CD4-positive, alpha-beta T cell treated with Interleukin-15 for 4 hours (primary cell): ENCODE data around the gene RIOX2.
"Not testable (repeated sequence)": the region's sequence is repeated elsewhere in the genome, so short reads cannot be mapped to it uniquely, and the experiment has no call there.

Experiments used
- DNase-seq: peaks from one replicate; pipeline ENCODE4 v3.0.0-alpha.2; 2020; ENCODE audit warnings: low spot score

The RIOX2 gene

GRCh38 chr3:97971679-97972567 is at the start of gene RIOX2:
RIOX2 (minus strand) TSS chr3:97972431; CDS start chr3:97967593, 4,838 bp downstream.
- peak; percentile 72 for DNase-seq

GRCh38 chr3:98020412-98020811 is 48.2 kb upstream of the RIOX2 start:
- no peak for DNase-seq

- no peak for DNase-seq
These were observed 46.1 kb upstream of the RIOX2 start for GRCh38 chr3:98018301-98018700.

- no peak for DNase-seq
These were observed 42.0 kb upstream of the RIOX2 start for GRCh38 chr3:98014268-98014585.

- DNase-seq, result no peak
These were observed 41.4 kb upstream of the RIOX2 start for GRCh38 chr3:98013411-98014267.

DNA sequence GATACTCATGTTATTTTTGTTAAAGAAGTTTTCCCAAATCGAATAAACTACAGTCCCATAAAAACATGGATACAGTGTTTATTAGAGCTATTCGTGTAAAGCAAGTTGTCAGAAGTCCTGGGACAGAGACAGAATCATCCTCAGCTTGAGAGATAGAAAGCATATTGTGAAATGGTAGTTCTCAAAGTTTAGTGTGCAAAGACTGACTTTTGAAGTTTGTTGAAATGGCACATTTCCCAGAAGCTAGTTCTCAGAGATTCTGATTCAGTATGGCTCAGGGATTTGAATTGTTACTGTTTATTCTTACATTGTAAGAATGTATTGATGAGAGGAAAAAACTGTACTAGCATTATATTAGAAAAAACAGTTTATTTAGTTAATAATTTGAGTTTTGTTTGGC is 40.7 kb upstream of the RIOX2 start:
- no peak for DNase-seq

GRCh38 chr3:98010883-98011449 is 38.7 kb upstream of the RIOX2 start:
- not testable (repeated sequence) for DNase-seq

DNA sequence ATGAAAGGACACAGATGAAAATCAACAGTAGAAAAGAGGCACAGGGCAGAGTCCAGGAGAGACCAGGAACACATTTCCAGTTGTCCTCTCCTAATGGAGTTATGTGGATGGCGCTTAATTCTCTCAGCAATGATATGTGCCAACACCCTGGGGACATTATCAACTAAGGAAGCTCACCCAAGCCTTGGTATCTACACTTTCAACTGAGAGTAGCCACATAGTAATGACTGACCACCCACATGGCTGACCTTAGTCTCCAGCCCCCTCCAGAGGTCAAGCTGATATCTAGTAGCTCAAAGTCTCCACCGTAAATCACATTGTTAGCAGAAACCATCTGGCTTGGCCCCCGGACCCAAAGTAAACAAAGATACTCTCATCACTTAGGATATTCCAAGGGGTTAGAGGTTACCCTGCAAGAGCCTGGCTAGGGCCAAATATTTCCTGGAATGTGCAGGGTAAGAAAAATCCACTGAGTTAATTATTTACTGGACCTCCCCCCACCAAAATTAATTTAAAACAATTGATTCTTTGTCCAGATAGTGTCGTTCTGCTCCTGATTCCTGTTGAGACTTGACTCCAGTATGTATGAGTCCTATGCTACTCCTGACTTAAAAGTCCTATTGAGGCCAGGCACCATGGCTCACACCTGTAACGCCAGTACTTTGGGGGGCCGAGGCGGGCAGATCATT is 38.1 kb upstream of the RIOX2 start:
- DNase-seq, result no peak

GRCh38 chr3:98008855-98009254 is 36.6 kb upstream of the RIOX2 start:
- DNase-seq, result no peak

DNA sequence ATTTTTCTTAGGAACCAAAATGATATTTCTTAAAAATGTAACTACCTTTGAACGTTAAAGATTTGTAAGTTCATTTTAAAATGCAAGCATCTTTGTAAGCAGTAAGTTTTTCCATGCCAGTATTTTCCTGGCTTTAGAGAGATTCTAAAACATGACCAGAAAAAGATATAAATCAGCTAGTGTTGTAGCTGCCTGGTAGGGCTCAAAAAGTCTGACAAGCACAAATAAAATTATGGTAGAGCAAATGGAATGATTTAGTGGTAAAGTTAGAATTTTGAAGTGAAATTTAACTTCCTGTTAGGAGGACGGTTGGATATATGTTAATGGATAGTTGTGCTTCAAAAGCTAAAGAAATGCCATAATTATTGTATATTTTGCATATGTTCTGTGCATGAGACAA is 33.2 kb upstream of the RIOX2 start:
- no peak for DNase-seq

DNA sequence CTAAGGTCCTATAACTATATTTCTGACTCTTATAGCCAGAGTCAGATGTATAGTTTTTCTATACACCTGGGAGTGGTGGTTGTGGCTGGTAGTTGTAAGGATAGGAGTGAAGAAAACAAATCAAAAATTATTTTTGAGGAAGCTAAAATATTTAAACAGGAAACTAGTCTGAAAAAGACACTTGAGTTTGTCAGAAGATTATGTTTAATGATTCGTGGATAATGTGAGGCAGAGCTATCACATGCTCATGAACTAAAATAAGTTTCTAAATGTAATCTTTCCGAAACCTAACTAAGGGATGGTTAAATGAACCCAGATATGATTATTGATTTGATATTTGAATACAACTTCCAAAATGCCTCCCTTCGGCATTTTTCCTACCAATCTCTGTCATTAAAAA is 32.5 kb upstream of the RIOX2 start:
- no peak for DNase-seq

DNA sequence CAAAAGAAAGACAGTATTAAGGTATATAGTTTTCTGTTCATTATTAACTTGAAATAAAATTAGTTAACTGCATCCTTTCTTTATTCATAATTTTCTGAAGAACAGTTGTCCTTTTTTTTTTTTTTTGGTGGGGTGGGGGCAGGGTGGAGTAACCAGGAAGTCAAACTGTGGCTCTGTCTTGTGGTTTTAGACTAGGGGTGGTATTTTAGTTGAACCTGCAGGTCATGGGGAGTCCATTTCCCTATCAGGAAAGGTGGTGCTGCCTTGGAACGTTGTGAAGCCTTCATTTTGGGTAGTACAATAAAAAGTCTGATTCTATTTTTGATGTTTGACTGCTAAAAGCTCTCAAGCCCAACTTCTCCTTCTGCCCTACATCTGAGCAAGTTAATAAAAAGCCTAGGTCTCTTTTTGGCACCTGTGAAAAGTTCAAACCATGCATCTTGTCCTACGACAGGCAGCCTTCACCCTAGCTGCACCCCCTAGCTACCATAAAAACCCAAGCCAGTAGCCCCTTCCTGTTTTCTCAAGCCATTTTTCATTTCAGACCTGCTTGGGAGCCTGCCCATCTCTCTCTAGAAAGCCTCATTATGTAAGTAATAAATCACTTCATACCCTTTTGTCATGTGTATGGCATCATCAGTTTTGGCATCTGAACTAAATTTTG is 31.2 kb upstream of the RIOX2 start:
- peak; percentile 7 for DNase-seq

- no peak for DNase-seq
These were observed 30.5 kb upstream of the RIOX2 start for GRCh38 chr3:98002717-98003116.

DNA sequence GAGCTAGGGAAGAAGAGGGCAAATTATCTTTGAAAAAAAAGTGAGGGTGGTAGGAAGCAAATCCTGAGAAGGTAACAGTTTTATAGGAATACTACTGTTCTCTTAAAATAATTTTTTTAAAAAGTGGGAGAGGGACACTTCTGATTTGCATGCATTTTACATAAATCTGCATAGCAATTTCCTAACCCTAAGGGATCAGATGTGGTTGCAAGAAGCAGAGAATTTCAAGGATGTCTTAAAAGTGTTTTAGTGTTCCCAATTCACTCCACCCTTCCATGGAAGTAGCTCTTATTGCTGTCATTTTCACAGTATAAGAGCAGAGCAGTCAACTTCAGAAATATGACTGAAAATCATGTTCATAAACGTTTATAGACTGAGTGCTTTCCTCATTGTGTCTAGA is 27.8 kb upstream of the RIOX2 start:
- no peak for DNase-seq

DNA sequence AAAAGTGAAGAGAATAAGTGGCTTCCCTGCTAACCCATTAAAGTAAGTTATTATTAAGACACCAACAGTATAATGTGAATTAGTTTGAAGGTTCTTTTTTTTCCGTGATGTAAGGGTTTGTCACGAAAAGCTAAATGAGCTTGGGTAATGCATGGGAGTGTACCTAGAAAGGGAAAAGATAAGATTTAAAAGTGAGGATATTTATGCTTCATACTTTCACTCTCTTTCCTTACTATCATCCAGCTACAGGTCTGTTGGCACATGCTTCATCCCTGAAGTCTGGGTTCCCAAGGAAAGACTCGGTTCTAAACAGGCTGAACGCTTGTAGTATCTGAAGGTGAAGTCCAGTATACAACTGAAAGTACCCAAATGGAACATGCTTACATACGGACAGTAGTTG is 26.9 kb upstream of the RIOX2 start:
- no peak for DNase-seq

DNA sequence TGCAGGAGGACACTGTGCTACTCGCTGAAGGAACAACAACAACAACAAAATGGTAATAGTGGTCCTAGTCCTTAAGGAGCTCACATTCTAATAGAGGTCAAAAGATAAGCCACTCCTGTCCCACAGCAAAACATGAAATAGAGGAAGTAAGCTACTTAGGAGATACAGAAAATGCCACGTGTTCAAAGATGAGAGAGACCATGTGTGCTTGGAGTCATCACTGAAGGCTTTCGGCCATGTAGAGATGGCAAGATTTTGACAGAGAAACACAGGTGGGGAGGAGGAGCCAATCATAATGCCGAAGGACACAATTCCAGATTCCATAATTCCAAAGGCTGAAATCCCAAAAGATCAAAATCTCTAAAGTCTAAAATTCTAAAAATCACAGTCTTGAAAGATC is 24.8 kb upstream of the RIOX2 start:
- DNase-seq, result no peak

GRCh38 chr3:97994328-97994945 is 22.2 kb upstream of the RIOX2 start:
- no peak for DNase-seq

GRCh38 chr3:97993526-97993925 is 21.3 kb upstream of the RIOX2 start:
- DNase-seq, result no peak

DNA sequence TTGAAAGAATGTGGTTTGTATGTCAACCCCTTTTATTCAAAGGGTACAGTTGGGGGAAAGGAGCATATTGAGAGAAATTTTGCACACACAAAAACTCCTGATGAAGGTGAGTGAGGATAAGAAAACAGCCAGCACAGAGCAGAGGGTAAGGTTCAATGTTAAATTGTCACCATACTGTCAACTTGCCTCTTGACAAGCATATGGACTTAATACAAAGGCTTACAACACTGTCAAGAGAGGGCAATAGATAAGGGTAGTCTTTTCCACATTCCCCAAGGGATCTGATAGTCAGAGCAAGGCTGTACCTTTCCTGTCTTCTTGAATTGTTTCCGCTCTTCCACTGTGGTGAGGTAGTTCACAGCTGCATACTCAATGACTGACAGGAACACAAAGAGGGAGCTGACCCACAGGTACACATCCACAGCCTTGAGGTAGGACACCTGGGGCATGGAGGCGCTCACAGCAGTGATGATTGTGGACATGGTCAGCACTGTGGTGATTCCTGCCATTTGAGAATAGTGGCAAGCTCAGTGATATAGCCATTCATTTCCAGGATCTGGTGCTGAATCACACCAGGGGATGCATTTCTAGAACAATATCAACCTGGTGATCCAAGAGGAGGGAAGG is 20.4 kb upstream of the RIOX2 start:
- DNase-seq, result no peak

DNA sequence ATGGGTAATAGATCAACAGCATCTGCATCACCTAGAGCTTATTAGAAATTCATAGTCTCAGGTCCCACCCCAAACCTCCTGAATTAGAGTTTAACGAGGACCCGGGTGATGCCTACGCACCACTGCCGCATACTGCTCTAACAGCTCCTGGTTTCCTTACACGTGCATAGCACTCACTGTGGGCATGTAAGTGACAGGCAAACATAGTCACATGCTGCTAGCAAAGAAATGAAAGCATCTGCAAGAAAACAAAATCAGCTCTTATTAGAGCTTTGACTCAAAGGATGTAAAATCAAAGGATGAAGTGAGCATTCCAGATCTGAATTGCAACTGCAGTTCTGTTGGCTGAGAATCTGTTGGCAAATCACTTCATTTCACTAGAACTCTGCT is 19.1 kb upstream of the RIOX2 start:
- DNase-seq, result peak; percentile 16
